Activated T-helper 1 cell treated with anti-CD3 and anti-CD28 coated beads, Interleukin-12 subunit alpha, Interleukin-12 subunit beta, Interleukin-2, Interleukin-4 antibody, amounts not matched to agents 30 ng/mL and 10 ng/mL and 1 ng/mL, durations not matched to agents 14 hours and 24 hours and 36 hours (primary cell): ENCODE results near the gene NAV3. TPM values are rescaled to one million over a fixed set of nuclear protein-coding genes. Genes with fewer than 3 reads are reported as not detected.

Source experiments
- DNase-seq: peaks from one replicate; pipeline ENCODE4 v3.0.0; 2021; ENCODE audit warnings: low spot score
- H3K27ac Mint-ChIP-seq: one replicate; pipeline ENCODE4 v1.8.0; 2021; ENCODE audit warnings: mild to moderate bottlenecking, mixed read lengths
- H3K27me3 Mint-ChIP-seq: one replicate; pipeline ENCODE4 v1.8.0; 2022; ENCODE audit warnings: mild to moderate bottlenecking, moderate library complexity, mixed read lengths; ENCODE audit not compliant: insufficient read depth
- H3K36me3 Mint-ChIP-seq: one replicate; pipeline ENCODE4 v1.8.0; 2021; ENCODE audit warnings: low read depth, mixed read lengths
- H3K4me1 Mint-ChIP-seq: one replicate; pipeline ENCODE4 v1.8.0; 2021; ENCODE audit warnings: low read depth, mixed read lengths
- H3K4me3 Mint-ChIP-seq: one replicate; pipeline ENCODE4 v1.8.0; 2021; ENCODE audit warnings: mild to moderate bottlenecking, moderate library complexity, mixed read lengths
- H3K9me3 Mint-ChIP-seq: one replicate; pipeline ENCODE4 v1.8.0; 2021; ENCODE audit warnings: mixed read lengths
- intact Hi-C: fragments of 100-400 bp; cut with micrococcal nuclease; formaldehyde crosslinking; loops from one replicate; pipeline ENCODE4 v1.15.1; 2024
- total RNA-seq: library from RNA; stranded (reverse); gene quantifications from 2 replicates; pipeline ENCODE4 v1.2.3, GENCODE V29; 2022

The NAV3 gene
- total RNA-seq, 1 donor from 2014 or later, result not detected

DNA sequence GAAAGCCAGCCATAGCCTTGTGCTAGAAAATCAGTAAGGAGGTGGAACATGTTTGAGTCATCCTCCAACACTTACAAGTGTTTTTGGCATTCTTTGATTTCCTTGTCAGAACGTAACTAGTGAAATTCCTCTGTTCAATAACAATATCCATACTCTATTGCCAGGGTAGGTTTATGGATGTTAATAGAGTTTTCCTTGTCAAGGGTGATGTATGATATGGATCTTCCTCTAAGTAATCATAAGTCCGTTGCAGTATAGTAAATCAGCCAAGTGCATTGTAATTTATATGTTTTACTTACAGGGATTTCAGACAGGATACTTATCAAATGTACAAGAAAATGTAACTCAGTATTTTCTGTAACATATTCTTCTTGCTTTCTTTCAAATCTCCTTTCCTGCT is 19.4 kb downstream of the NAV3 start:
- intact Hi-C loops, result no loop called here
- Mint-ChIP-seq H3K4me1 (no peaks in the 10 kb centered on the region), H3K4me3 (no peak overlapping the region), H3K9me3 (no peaks in the 10 kb centered on the region), H3K27ac (no peak overlapping the region), H3K27me3 (no peaks in the 10 kb centered on the region), H3K36me3 (no peaks in the 10 kb centered on the region)
- DNase-seq, result no peak

DNA sequence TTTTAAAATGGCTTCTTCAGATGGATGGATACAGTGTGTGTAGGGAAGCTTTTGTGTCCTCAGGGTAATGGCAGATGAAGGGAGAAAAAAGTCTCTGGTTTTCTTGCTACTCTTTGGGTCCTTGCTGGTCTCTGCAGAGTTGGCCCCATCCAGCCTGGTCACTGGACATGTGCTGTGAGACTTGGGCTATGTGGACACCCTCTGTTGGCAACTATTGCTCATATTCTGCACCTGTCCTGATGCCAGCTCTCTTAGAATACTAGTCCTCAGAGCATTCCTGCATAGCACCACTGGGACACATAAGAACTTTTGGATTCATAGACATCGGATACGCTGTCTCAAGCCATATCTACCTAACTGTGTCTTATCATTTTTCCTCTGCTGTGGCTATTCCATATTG is 20.0 kb downstream of the NAV3 start:
- no peaks in the 10 kb centered on the region for H3K9me3 Mint-ChIP-seq
- DNase-seq, result no peak
- no peak overlapping the region for H3K27ac Mint-ChIP-seq
- no peaks in the 10 kb centered on the region for H3K4me1 Mint-ChIP-seq
- intact Hi-C loops, result no loop called here
- no peaks in the 10 kb centered on the region for H3K36me3 Mint-ChIP-seq
- no peak overlapping the region for H3K4me3 Mint-ChIP-seq
- H3K27me3 Mint-ChIP-seq, result no peaks in the 10 kb centered on the region

DNA sequence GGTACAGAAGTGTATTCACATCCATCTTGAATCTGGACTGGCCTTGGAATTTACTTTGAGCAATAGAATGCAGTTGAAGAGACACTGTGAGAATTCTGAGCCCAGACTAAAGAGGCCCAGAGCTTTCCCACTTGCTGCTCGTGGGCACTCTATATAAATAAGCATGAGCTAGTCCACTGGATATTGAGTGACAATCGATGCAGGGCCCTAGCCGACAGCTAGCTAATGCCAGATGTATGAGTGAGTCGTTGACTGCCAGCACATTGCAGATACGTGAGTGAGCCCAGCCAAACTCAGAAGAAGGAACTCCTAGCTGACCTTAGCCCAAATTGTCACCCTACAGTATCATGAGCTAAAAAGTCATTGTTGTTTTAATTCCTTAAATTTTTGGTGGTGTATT is 24.9 kb downstream of the NAV3 start:
- H3K4me3 Mint-ChIP-seq, result no peak overlapping the region
- H3K4me1 Mint-ChIP-seq, result no peaks in the 10 kb centered on the region
- H3K36me3 Mint-ChIP-seq, result no peaks in the 10 kb centered on the region
- no peaks in the 10 kb centered on the region for H3K27me3 Mint-ChIP-seq
- H3K9me3 Mint-ChIP-seq, result no peaks in the 10 kb centered on the region
- DNase-seq, result no peak
- H3K27ac Mint-ChIP-seq, result no peak overlapping the region
- intact Hi-C loops, result no loop called here

DNA sequence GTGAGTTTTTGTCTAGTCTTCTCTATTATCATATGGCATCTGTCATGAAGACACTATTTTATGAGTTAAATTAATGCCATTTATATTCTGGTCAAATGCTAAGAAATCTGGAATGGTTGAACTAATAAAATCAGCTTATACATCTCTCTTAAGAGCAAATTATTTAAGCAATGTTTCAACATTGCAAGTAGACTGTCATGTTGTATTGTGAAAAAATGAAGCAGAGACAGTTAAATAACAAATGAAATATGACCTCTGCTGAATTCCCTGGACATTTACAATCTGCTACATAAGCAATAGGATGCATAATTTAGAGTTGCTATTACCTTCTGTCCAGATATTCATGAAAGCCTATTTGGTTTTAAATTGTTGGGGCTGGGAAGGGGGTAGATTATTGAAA is 30.6 kb downstream of the NAV3 start:
- Mint-ChIP-seq H3K27me3 (no peaks in the 10 kb centered on the region), H3K27ac (no peak overlapping the region), H3K9me3 (no peaks in the 10 kb centered on the region), H3K4me1 (no peaks in the 10 kb centered on the region), H3K4me3 (no peak overlapping the region), H3K36me3 (no peaks in the 10 kb centered on the region)
- no peak for DNase-seq
- intact Hi-C loops, result no loop called here

DNA sequence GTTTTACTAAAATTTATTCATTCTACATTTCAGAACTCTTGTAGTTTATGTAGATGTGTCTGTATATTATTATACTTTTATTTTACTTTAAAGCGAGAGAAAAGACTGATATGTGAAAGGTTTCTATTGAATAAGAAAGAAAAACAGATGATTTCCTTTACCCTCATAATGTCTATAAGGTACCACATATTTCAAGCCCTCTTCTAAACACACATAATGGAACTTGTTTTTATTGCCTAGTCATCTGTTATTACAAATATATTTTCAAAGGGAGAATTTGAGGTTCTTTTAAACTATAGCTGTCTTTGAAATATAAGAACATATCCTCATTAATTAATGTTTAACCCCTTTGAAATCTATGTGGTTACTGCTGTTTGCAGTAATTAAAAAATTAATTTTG is 34.5 kb downstream of the NAV3 start:
- Mint-ChIP-seq H3K27ac (no peak overlapping the region), H3K36me3 (no peaks in the 10 kb centered on the region), H3K9me3 (peaks cover 11% of the 10 kb centered on the region), H3K4me1 (no peaks in the 10 kb centered on the region), H3K4me3 (no peak overlapping the region), H3K27me3 (no peaks in the 10 kb centered on the region)
- intact Hi-C loops, result no loop called here
- no peak for DNase-seq

DNA sequence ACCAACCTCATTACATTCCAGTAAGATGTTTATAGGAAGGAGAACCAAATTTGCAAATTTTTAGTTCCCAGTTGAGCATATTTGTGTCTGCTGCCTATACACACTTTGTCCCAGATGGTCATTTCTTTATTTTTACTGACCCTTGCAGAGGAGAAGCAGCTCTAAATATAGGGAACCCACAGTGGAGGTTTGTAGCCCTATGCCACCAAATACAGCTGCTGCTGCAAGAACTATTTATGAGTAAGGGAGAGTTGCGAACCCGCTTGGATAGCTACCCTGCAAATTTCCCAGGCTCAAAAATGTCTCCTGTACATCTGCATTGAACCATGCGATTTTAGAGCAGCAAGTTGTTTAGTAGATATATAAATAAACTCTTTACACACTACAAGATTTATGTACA is 48.2 kb downstream of the NAV3 start:
- Mint-ChIP-seq H3K27me3 (no peaks in the 10 kb centered on the region), H3K4me1 (no peaks in the 10 kb centered on the region), H3K27ac (no peak overlapping the region), H3K9me3 (no peaks in the 10 kb centered on the region), H3K36me3 (no peaks in the 10 kb centered on the region), H3K4me3 (no peak overlapping the region)
- no peak for DNase-seq
- intact Hi-C loops, result no loop called here

DNA sequence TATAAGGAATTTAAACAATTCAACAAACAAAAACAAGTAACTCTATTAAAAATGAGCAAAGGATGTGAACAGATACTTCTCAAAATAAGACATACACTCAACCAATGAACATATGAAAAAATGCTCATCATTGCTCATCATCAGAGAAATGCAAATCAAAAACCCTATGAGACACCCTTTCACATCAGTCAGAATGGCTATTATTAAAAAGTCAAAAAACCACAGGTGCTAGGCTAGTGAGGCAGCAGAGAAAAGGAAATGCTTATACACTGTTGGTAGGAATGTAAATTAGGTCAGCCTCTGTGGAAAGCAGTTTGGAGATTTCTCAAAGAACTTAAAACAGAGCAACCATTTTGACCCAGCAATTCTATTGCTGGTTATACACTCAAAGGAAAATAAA is 52.0 kb downstream of the NAV3 start:
- intact Hi-C loops, result no loop called here
- Mint-ChIP-seq H3K27ac (no peak overlapping the region), H3K27me3 (no peaks in the 10 kb centered on the region), H3K4me1 (no peaks in the 10 kb centered on the region), H3K9me3 (no peaks in the 10 kb centered on the region), H3K4me3 (no peak overlapping the region), H3K36me3 (no peaks in the 10 kb centered on the region)
- no peak for DNase-seq

DNA sequence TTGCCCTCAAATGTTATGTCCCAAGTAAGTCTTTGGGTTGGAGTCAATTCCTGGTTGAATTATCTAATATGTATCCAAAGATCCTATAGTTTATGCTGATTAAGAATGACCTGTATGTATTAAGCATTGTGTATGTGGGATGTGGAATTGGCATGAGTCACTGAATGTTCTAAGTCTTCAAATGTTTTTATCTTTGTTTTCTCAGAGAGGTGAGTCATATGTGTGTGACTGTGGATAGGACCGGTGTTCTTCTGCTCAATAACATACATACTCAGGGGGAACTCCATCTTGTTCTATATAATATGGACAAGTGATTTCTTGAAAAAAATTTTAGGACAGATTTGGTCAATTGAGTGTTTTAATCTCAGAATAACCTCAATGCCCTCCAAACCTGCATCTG is 57.9 kb downstream of the NAV3 start:
- Mint-ChIP-seq H3K27me3 (no peaks in the 10 kb centered on the region), H3K4me3 (no peak overlapping the region), H3K9me3 (no peaks in the 10 kb centered on the region), H3K27ac (no peak overlapping the region), H3K36me3 (no peaks in the 10 kb centered on the region), H3K4me1 (no peaks in the 10 kb centered on the region)
- intact Hi-C loops, result no loop called here
- DNase-seq, result no peak

DNA sequence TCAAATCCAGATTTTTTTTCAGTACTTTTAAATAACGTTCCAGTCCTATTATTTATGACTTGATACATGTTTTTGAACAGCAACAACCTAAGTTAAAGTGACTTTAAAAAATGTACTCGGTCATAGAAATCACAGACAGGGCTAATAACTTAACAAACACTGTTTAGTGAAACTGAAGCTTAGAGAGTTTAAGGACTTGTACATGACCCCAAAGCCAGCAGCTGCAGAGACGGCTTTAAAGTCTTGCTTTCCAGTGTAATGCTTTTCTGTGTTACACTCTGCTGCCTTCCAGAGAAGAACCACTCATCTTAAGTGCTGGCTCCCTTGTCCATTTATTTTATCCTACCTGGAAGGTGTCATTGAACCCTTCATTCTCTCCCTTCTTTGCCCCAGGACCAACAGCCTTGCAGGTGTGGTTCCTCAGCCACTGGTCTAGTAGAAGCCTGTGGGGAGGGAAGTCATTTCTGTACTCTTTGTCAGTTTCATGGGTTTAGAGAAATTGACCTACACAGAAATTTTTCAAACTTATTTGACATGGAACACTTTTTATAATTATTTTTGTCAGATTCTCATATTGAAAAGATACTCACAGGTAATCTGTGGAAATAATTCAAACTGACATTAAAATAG is 60.9 kb downstream of the NAV3 start:
- Mint-ChIP-seq H3K36me3 (no peaks in the 10 kb centered on the region), H3K27ac (no peak overlapping the region), H3K4me3 (no peak overlapping the region), H3K9me3 (no peaks in the 10 kb centered on the region), H3K4me1 (no peaks in the 10 kb centered on the region), H3K27me3 (no peaks in the 10 kb centered on the region)
- no peak for DNase-seq
- intact Hi-C loops, result no loop called here

DNA sequence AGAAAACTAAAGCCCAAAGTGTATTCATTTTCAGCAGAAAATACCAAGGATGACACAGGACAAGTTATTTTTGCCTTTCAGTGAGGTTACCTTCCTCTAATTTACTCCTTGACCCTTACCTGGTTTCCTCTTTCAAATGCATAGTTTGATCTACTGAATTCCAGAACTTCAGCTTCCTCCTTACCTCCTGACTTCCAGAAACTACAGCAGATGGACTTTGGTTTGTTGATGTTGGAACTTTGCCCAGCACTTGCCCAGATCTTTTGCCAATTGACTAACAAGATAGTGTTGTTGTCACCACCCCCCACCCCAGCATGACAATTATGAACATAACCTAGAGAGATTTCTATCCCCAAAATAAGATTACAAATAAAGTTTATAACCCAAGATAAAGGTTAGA is 63.2 kb downstream of the NAV3 start:
- no peak overlapping the region for H3K27ac Mint-ChIP-seq
- H3K9me3 Mint-ChIP-seq, result peaks cover 4% of the 10 kb centered on the region
- H3K27me3 Mint-ChIP-seq, result no peaks in the 10 kb centered on the region
- DNase-seq, result no peak
- H3K36me3 Mint-ChIP-seq, result no peaks in the 10 kb centered on the region
- H3K4me1 Mint-ChIP-seq, result no peaks in the 10 kb centered on the region
- intact Hi-C loops, result no loop called here
- no peak overlapping the region for H3K4me3 Mint-ChIP-seq

DNA sequence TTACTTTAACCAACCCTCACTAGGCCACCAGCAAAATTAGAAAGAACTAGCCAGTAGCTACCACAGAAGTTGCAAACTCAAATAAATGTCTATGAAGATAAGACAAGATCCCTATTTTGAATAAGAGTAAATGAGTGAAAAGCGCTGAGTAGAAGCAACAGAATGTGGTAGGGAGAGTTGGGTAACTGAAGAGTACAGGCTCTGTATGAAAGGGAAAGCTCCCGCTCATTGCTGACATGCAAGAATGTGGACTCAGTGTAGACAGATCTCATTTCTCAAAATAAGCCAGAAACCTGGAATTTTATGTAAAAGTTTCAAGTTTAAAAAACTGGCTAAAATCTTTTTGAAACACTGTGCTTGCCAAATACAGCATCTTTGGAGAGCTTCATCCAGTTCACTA is 63.9 kb downstream of the NAV3 start:
- H3K9me3 Mint-ChIP-seq, result peaks cover 7% of the 10 kb centered on the region
- H3K4me1 Mint-ChIP-seq, result no peaks in the 10 kb centered on the region
- no peaks in the 10 kb centered on the region for H3K27me3 Mint-ChIP-seq
- intact Hi-C loops, result no loop called here
- H3K4me3 Mint-ChIP-seq, result no peak overlapping the region
- no peaks in the 10 kb centered on the region for H3K36me3 Mint-ChIP-seq
- no peak for DNase-seq
- H3K27ac Mint-ChIP-seq, result no peak overlapping the region

DNA sequence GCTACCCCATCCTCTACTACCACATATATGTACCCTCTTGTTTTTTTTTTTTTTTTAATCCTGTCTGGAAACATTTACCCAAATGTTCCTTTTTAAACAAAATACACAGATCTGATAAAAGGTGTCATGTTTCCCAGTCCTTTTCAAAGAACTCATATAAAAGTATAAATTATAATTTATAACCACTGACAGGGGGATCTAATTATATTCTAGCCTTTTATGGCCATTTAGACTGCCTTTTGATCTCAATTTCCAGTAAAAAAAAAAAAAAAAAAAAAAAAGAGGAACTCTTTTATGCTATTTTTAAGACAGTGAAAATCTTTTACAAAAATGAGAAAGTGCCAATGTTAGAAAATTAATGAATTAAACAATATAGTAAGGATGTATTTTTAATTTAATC is 65.0 kb downstream of the NAV3 start:
- no peaks in the 10 kb centered on the region for H3K36me3 Mint-ChIP-seq
- H3K9me3 Mint-ChIP-seq, result peaks cover 7% of the 10 kb centered on the region
- H3K4me1 Mint-ChIP-seq, result no peaks in the 10 kb centered on the region
- no peak for DNase-seq
- intact Hi-C loops, result no loop called here
- no peak overlapping the region for H3K4me3 Mint-ChIP-seq
- H3K27me3 Mint-ChIP-seq, result no peaks in the 10 kb centered on the region
- no peak overlapping the region for H3K27ac Mint-ChIP-seq

DNA sequence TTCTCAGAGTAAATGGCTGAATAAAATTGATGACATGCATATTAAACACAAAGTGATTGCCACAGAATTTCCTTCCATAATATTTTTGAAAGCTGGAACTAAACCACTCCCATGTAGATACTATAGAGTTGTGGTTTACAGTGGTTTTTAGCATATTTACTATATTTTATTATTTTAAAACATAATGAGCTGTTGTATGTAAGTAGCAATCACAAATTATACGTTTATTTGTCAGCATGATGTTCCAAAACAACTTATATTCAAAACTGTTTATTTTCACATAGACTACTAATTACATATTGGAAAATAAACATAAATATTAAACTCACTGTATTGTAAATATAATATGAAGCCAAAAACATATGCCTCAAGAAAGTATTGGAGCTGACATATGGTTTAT is 77.2 kb downstream of the NAV3 start:
- Mint-ChIP-seq H3K36me3 (no peaks in the 10 kb centered on the region), H3K4me3 (no peak overlapping the region), H3K4me1 (no peaks in the 10 kb centered on the region), H3K9me3 (no peaks in the 10 kb centered on the region), H3K27ac (no peak overlapping the region), H3K27me3 (no peaks in the 10 kb centered on the region)
- intact Hi-C loops, result no loop called here
- no peak for DNase-seq

DNA sequence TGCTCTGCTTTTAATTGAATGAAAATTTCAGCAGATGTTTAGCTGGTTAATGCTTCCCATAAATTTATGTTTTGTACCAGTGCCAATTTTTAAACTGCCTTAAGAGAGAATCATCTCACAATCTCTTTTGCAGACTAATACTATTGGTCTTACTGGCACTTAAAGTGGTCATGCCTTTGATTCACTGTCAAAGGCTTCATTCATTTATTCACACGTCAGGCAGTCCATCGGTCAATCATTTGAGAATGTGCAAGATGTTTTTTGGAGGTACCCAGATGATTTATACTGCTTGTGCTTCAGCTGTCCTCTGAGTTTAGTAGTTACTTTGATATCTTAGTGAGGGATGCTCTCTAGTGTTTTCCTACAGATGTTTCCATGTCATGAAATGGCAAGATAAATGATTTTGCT is 83.4 kb downstream of the NAV3 start:
- H3K36me3 Mint-ChIP-seq, result no peaks in the 10 kb centered on the region
- no peaks in the 10 kb centered on the region for H3K27me3 Mint-ChIP-seq
- no peak overlapping the region for H3K27ac Mint-ChIP-seq
- intact Hi-C loops, result no loop called here
- DNase-seq, result no peak
- no peaks in the 10 kb centered on the region for H3K9me3 Mint-ChIP-seq
- no peak overlapping the region for H3K4me3 Mint-ChIP-seq
- H3K4me1 Mint-ChIP-seq, result no peaks in the 10 kb centered on the region
